Osteoblast (primary cell): ENCODE results near the gene RBPMS2. TPM values are rescaled to one million over a fixed set of nuclear protein-coding genes. Genes with fewer than 3 reads are reported as not detected.
A peak's percentile ranks its signal among the peaks of the same experiment; 100 is the strongest.

Experiments used
- DNase-seq: peaks from one replicate; pipeline ENCODE4 v3.0.0; 2011; ENCODE audit warnings: low spot score, mixed read lengths; ENCODE audit not compliant: insufficient read length; ENCODE audit errors: missing footprints
- H2AFZ ChIP-seq: 2 replicates; pipeline ENCODE4 v1.6.0; 2011; ENCODE audit warnings: mild to moderate bottlenecking, low read length
- H3K27ac ChIP-seq: 2 replicates; pipeline ENCODE4 v1.5.1; 2011; ENCODE audit warnings: mild to moderate bottlenecking, low read depth, low read length, moderate library complexity
- H3K27me3 ChIP-seq: 2 replicates; pipeline ENCODE4 v1.6.0; 2012; ENCODE audit warnings: mild to moderate bottlenecking, control low read depth, inconsistent platforms, low read length, moderate library complexity; ENCODE audit not compliant: insufficient read depth
- H3K36me3 ChIP-seq: 2 replicates; pipeline ENCODE4 v1.5.1; 2011; ENCODE audit warnings: mild to moderate bottlenecking, low read length, control low read depth, moderate library complexity; ENCODE audit not compliant: insufficient read depth
- H3K4me1 ChIP-seq: 2 replicates; pipeline ENCODE4 v1.5.1; 2011; ENCODE audit warnings: mild to moderate bottlenecking, low read length, control low read depth, moderate library complexity; ENCODE audit not compliant: insufficient read depth
- H3K4me2 ChIP-seq: 2 replicates; pipeline ENCODE4 v1.6.0; 2011; ENCODE audit warnings: mild to moderate bottlenecking, low read length; ENCODE audit not compliant: insufficient read depth
- H3K4me3 ChIP-seq: fragments of 200-600 bp; sonication (generic); 3 replicates; pipeline ENCODE4 v1.5.1; 2012; ENCODE audit warnings: mild to moderate bottlenecking, low read length, inconsistent platforms; ENCODE audit not compliant: insufficient read depth
- H3K79me2 ChIP-seq: 2 replicates; pipeline ENCODE4 v1.6.0; 2012; ENCODE audit warnings: mild to moderate bottlenecking, low read length, control low read depth, inconsistent platforms; ENCODE audit not compliant: insufficient read depth
- H3K9me3 ChIP-seq: 2 replicates; pipeline ENCODE4 v1.5.1; 2011; ENCODE audit warnings: low read depth, low read length, control low read depth
- H4K20me1 ChIP-seq: 2 replicates; pipeline ENCODE4 v1.6.0; 2012; ENCODE audit warnings: mild to moderate bottlenecking, low read length, control low read depth; ENCODE audit not compliant: insufficient read depth
- CTCF ChIP-seq: IDR thresholded peaks from 2 replicates; pipeline ENCODE4 v1.5.1; 2011; ENCODE audit warnings: mild to moderate bottlenecking, low read depth, low read length, moderate library complexity; ENCODE audit errors: extremely low read depth
- total RNA-seq: library from RNA; depleted of rRNA; stranded (reverse); fragments of >200 nt; gene quantifications from 2 replicates; pipeline ENCODE4 v1.2.3, GENCODE V29; 2012

RBPMS2 gene
- total RNA-seq, 1 donor: not detected

DNA sequence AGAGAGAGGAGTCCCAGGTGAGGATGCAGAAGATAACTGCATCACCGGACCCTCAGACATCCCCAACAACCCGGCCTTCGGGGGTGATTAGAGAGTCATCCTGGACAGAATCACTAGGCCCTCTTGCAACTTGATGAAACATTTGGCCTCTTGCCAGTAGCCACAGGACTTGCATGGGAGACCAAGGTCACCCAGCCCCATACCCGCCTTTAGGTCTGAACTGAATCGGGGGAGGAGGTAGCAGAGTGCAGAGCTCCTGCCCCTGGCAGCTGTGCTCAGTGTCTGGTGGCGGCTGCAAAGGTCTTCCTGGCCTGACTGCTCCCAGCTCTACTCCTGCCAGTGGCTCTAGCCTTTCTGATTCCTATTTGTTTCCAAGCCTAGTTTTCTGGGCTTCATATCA is 37.7 kb upstream of the RBPMS2 start:
- H3K4me3 ChIP-seq: no peak overlapping the region
- no peak for TF ChIP-seq CTCF
- H3K79me2 ChIP-seq: no peaks in the 10 kb centered on the region
- H4K20me1 ChIP-seq: no peaks in the 10 kb centered on the region
- H3K27ac ChIP-seq: no peak overlapping the region
- H3K27me3 ChIP-seq: no peaks in the 10 kb centered on the region
- H3K4me1 ChIP-seq: peaks cover 4% of the 10 kb centered on the region
- no peak overlapping the region for H2AFZ ChIP-seq
- H3K36me3 ChIP-seq: peaks cover 15% of the 10 kb centered on the region
- H3K4me2 ChIP-seq: no peak overlapping the region
- H3K9me3 ChIP-seq: no peaks in the 10 kb centered on the region
- DNase-seq: peak; percentile 48

- Histone ChIP-seq H4K20me1 (no peaks in the 10 kb centered on the region), H3K79me2 (no peaks in the 10 kb centered on the region), H3K4me2 (no peak overlapping the region), H3K36me3 (peaks cover under 1% of the 10 kb centered on the region), H3K4me3 (no peak overlapping the region), H3K4me1 (peaks cover 4% of the 10 kb centered on the region), H3K27me3 (no peaks in the 10 kb centered on the region), H3K27ac (no peak overlapping the region), H2AFZ (peak overlapping the region; percentile 23), H3K9me3 (no peaks in the 10 kb centered on the region)
- TF ChIP-seq CTCF: no peak
- no peak for DNase-seq
These were observed 35.3 kb upstream of the RBPMS2 start for GRCh38 chr15:64810497-64811326.

DNA sequence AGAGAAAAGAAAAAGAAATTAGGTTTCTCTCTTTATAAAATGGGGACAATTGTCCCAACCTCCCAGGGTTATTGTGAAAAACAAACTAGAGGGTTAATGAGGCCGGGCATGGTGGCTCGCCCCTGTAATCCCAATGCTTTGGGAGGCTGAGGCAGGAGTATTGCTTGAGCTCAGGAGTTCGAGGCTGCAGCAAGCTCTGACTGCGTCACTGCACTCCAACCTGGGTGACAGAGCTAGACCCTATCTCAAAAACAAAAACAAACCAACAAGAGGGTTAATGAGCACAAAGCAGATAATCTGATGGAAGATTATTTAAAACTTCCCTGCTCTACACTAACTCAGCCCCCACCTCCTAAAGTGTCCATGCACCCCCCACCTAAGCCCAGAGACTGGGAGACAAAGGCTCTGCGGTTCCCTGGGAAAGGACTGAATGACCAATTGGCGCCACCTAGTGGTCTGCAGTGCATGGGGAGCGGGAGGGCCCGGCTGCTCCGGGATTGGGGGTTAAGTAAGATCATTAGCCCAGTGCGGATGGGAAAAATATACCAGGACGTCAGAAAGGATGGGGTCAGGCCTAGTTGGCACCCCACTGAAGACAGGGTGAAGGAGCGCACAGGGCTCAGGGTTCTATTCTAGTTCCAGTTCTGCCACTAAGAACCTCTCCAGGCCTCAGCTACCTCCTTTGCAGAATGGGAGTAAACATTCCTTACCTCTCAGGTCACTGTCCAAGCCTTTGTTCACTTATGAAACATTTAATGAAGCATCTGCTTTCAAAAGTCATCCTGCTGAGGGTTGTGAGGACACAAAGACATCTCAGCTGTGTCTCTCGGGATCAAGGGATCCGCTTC is 34.5 kb upstream of the RBPMS2 start:
- Histone ChIP-seq H3K9me3 (no peaks in the 10 kb centered on the region), H3K4me3 (no peak overlapping the region), H3K4me2 (no peak overlapping the region), H3K27me3 (no peaks in the 10 kb centered on the region), H3K79me2 (no peaks in the 10 kb centered on the region), H2AFZ (peak overlapping the region; percentile 23), H3K27ac (no peak overlapping the region), H3K36me3 (no peaks in the 10 kb centered on the region), H3K4me1 (peaks cover 4% of the 10 kb centered on the region), H4K20me1 (no peaks in the 10 kb centered on the region)
- peak; percentile 98 for DNase-seq
- peak; percentile 92 for TF ChIP-seq CTCF

GRCh38 chr15:64808785-64809453 is 33.5 kb upstream of the RBPMS2 start:
- no peaks in the 10 kb centered on the region for H3K27me3 ChIP-seq
- DNase-seq: peak; percentile 47
- H3K4me2 ChIP-seq: no peak overlapping the region
- no peaks in the 10 kb centered on the region for H4K20me1 ChIP-seq
- H3K27ac ChIP-seq: no peak overlapping the region
- no peaks in the 10 kb centered on the region for H3K9me3 ChIP-seq
- H3K4me1 ChIP-seq: peaks cover 4% of the 10 kb centered on the region
- H3K79me2 ChIP-seq: no peaks in the 10 kb centered on the region
- no peaks in the 10 kb centered on the region for H3K36me3 ChIP-seq
- TF ChIP-seq CTCF: no peak
- H2AFZ ChIP-seq: no peak overlapping the region
- H3K4me3 ChIP-seq: no peak overlapping the region
